ENCODE results near the gene SPATS2. TPM values are rescaled to one million over a fixed set of nuclear protein-coding genes. Genes with fewer than 3 reads are reported as not detected.
"Not testable (repeated sequence)": the region's sequence is repeated elsewhere in the genome, so short reads cannot be mapped to it uniquely, and the experiment has no call there.

The SPATS2 gene
- total and polyA plus RNA-seq, 2 donors (not counting 3 experiments of a cell fraction or from before 2014, with no cell fraction given), result 55.8 to 66.5 TPM

- dilution Hi-C loops (cut with MboI; ENCODE audit: extremely low pct_ligation_motif_present, low sequenced_read_pairs) (loop anchor here (25.0 kb wide), 1 partner anchor 145 kb away; the partner anchor contains the start of gene SPATS2), intact Hi-C loops (cut with micrococcal nuclease) (loop anchor here (1.0 kb wide), 2 partner anchors 18 to 45 kb away; no protein-coding TSS in a partner anchor)
- ChIA-PET CTCF (interaction anchor here (0.9 to 6.8 kb wide), 6 partner anchors 11 to 176 kb away, joined by 4 to 78 read pairs (median 7); partner anchors contain the start of gene SPATS2), POLR2A (interaction anchor here (1.6 kb wide), 1 partner anchor 140 kb away, joined by 6 read pairs; the partner anchor contains the start of gene SPATS2)
- peak overlapping the region; percentile 86 for H3K27ac ChIP-seq (ENCODE audit: insufficient read depth, low read depth, low read length)
- no peak overlapping the region for H2AFZ ChIP-seq (ENCODE audit: low read depth, low read length)
- no peaks in the 10 kb centered on the region for H4K20me1 ChIP-seq (replicated peaks; ENCODE audit: control insufficient read depth, extremely low read depth, insufficient read depth, low read length)
- H3K27me3 ChIP-seq (ENCODE audit: control insufficient read depth in 2 of 2, insufficient read depth in 2 of 2, low read length in 2 of 2), result no peaks in the 10 kb centered on the region
- H3K36me3 ChIP-seq (ENCODE audit: control insufficient read depth in 2 of 2, extremely low read depth in 1 of 2, insufficient read depth in 2 of 2, low read length in 2 of 2), result peaks cover 0 to 2% of the 10 kb centered on the region in 2 experiments
- H3K4me2 ChIP-seq (ENCODE audit: insufficient read depth, low read length), result peak overlapping the region; percentile 86
- TF ChIP-seq POLR2AphosphoS5 (IDR thresholded peaks at IDR 0.05; ENCODE audit: insufficient read depth, low read depth, low read length) (peak; percentile 79), FOS (IDR thresholded peaks at IDR 0.05; ENCODE audit: borderline replicate concordance, insufficient read depth, low read length) (peak; percentile 81), JUN (IDR thresholded peaks at IDR 0.05; ENCODE audit: borderline replicate concordance, insufficient read depth, insufficient read length, low read depth) (peak; percentile 89), MYC (IDR thresholded peaks at IDR 0.05; ENCODE audit: low read depth, low read length) (no peak), EZH2 (IDR thresholded peaks at IDR 0.05; ENCODE audit: borderline replicate concordance, low read depth, low read length, severe bottlenecking) (no peak), MAX (IDR thresholded peaks at IDR 0.05; ENCODE audit: insufficient read depth, insufficient read length) (no peak), POLR2A (IDR thresholded peaks at IDR 0.05; ENCODE audit: low read depth, low read length) (peak; percentile 74), GATA2 (IDR thresholded peaks at IDR 0.05; ENCODE audit: insufficient read depth, insufficient read length, low read depth, low read length) (peak; percentile 90), CTCF (IDR thresholded peaks at IDR 0.05; ENCODE audit: extremely low read depth in 1 of 2, insufficient read depth in 1 of 2, low read depth in 1 of 2, low read length in 2 of 2) (no peak)
- peaks cover 7% of the 10 kb centered on the region for H3K79me2 ChIP-seq (ENCODE audit: control insufficient read depth, insufficient read depth, low read length)
- H3K9me3 ChIP-seq (replicated peaks; ENCODE audit: control insufficient read depth, insufficient read depth, low read length), result no peaks in the 10 kb centered on the region
- peak; percentile 69 for FAIRE-seq
- peak overlapping the region; percentile 88 for H3K9ac ChIP-seq (replicated peaks; ENCODE audit: extremely low read depth, insufficient read depth, low read length)
- peak overlapping the region in 1 of 3 experiments; percentile 8 for H3K4me3 ChIP-seq (replicated peaks in 1 of 3; ENCODE audit: insufficient read depth in 1 of 3, low read depth in 1 of 3, low read length in 3 of 3)
- H3K9me1 ChIP-seq (replicated peaks; ENCODE audit: control insufficient read depth, extremely low read depth, insufficient read depth, low read length), result no peaks in the 10 kb centered on the region
- H3K4me1 ChIP-seq (ENCODE audit: control insufficient read depth, extremely low read depth, insufficient read depth, low read length), result peaks cover 72% of the 10 kb centered on the region
- DNase-seq (ENCODE audit: low read depth, low spot score), result peak; percentile 95
- BruUV-seq (replicated peaks), result no TSS peak
These were observed 139.9 kb downstream of the SPATS2 start for GRCh38 chr12:49507139-49507538.

- peaks cover 57% of the 10 kb centered on the region for H3K4me1 ChIP-seq (ENCODE audit: control insufficient read depth, extremely low read depth, insufficient read depth, low read length)
- not testable (repeated sequence) for H3K4me2 ChIP-seq (ENCODE audit: insufficient read depth, low read length); H3K9ac ChIP-seq (replicated peaks; ENCODE audit: extremely low read depth, insufficient read depth, low read length); H2AFZ ChIP-seq (ENCODE audit: low read depth, low read length); H3K79me2 ChIP-seq (ENCODE audit: control insufficient read depth, insufficient read depth, low read length); H3K36me3 ChIP-seq (ENCODE audit: control insufficient read depth in 2 of 2, extremely low read depth in 1 of 2, insufficient read depth in 2 of 2, low read length in 2 of 2); FAIRE-seq; DNase-seq (ENCODE audit: low read depth, low spot score); H3K27me3 ChIP-seq (ENCODE audit: control insufficient read depth in 2 of 2, insufficient read depth in 2 of 2, low read length in 2 of 2); H3K9me3 ChIP-seq (replicated peaks; ENCODE audit: control insufficient read depth, insufficient read depth, low read length); H3K9me1 ChIP-seq (replicated peaks; ENCODE audit: control insufficient read depth, extremely low read depth, insufficient read depth, low read length); H3K4me3 ChIP-seq (replicated peaks in 1 of 3; ENCODE audit: insufficient read depth in 1 of 3, low read depth in 1 of 3, low read length in 3 of 3); BruUV-seq (replicated peaks); H3K27ac ChIP-seq (ENCODE audit: insufficient read depth, low read depth, low read length); H4K20me1 ChIP-seq (replicated peaks; ENCODE audit: control insufficient read depth, extremely low read depth, insufficient read depth, low read length)
- intact Hi-C loops (cut with micrococcal nuclease), result loop anchor here (10.0 kb wide), 1 partner anchor 225 kb away; no protein-coding TSS in a partner anchor
- dilution Hi-C loops (cut with MboI; ENCODE audit: extremely low pct_ligation_motif_present, low sequenced_read_pairs), result loop anchor here (25.0 kb wide), 1 partner anchor 147 kb away; the partner anchor contains the start of gene SPATS2
- POLR2A ChIA-PET, result interaction anchor here (0.6 kb wide), 1 partner anchor 232 kb away, joined by 3 read pairs; the partner anchor contains the start of gene TMBIM6
- CTCF ChIA-PET, result interaction anchor here (0.9 to 11.1 kb wide), 2 partner anchors 147 to 162 kb away, joined by 4 to 679 read pairs; partner anchors contain the start of gene SPATS2
These were observed 142.4 kb downstream of the SPATS2 start for GRCh38 chr12:49509681-49510080.

Measured in endothelial cell of umbilical vein (primary cell).